SK-N-SH treated with all-trans-retinoic acid at 6 μM for 48 hours (cell line): ENCODE results near the gene BHMT2.

ENCODE experiments used
- ATAC-seq: fragments of 200-7000 bp; cut with Tn5 transposase; 3 replicates; pipeline ENCODE4 v1.9.1; 2020; ENCODE audit warnings: mild to moderate bottlenecking, moderate library complexity
- ARNTL ChIP-seq: fragments of 450-650 bp; formaldehyde crosslinking; IDR thresholded peaks from 2 replicates; pipeline ENCODE4 v1.5.0; 2020; ENCODE audit warnings: low read depth, mild to moderate bottlenecking, moderate library complexity, borderline replicate concordance
- BACH2 ChIP-seq: fragments of 250-450 bp; sonication (Bioruptor Pico); IDR thresholded peaks from 2 replicates; pipeline ENCODE4 v1.9.0; 2021; ENCODE audit warnings: mild to moderate bottlenecking, borderline replicate concordance
- CSDC2 ChIP-seq: fragments of 250-450 bp; sonication (Bioruptor Pico); IDR thresholded peaks from 2 replicates; pipeline ENCODE4 v1.5.0; 2020; ENCODE audit warnings: mild to moderate bottlenecking, moderate library complexity
- ESRRG ChIP-seq: fragments of 250-450 bp; sonication (Bioruptor Pico); IDR thresholded peaks from 2 replicates; pipeline ENCODE4 v1.6.1; 2021; ENCODE audit warnings: mild to moderate bottlenecking
- GLIS3 ChIP-seq: fragments of 250-450 bp; sonication (Bioruptor Pico); IDR thresholded peaks from 2 replicates; pipeline ENCODE4 v1.5.0; 2020; ENCODE audit warnings: mild to moderate bottlenecking, moderate library complexity
- ISL1 ChIP-seq: fragments of 250-450 bp; sonication (Bioruptor Pico); IDR thresholded peaks from 2 replicates; pipeline ENCODE4 v2.1.2; 2022; ENCODE audit warnings: mild to moderate bottlenecking, moderate library complexity
- OSR1 ChIP-seq: fragments of 250-450 bp; sonication (Bioruptor Pico); IDR thresholded peaks from 2 replicates; pipeline ENCODE4 v1.8.0; 2022; ENCODE audit warnings: moderate library complexity, mild to moderate bottlenecking, inconsistent platforms
- PPARA ChIP-seq: fragments of 250-450 bp; sonication (Bioruptor Pico); IDR thresholded peaks from 2 replicates; pipeline ENCODE4 v1.5.0; 2020; ENCODE audit warnings: mild to moderate bottlenecking, borderline replicate concordance
- RARB ChIP-seq: fragments of 250-450 bp; sonication (Bioruptor Pico); IDR thresholded peaks from 2 replicates; pipeline ENCODE4 v1.8.0; 2021; ENCODE audit warnings: mild to moderate bottlenecking, moderate library complexity
- SNAI2 ChIP-seq: fragments of 250-450 bp; sonication (Bioruptor Pico); IDR thresholded peaks from 2 replicates; pipeline ENCODE4 v1.5.0; 2020; ENCODE audit warnings: mild to moderate bottlenecking, moderate library complexity
- TCF4 ChIP-seq: fragments of 250-450 bp; sonication (Bioruptor Pico); IDR thresholded peaks from 2 replicates; pipeline ENCODE4 v1.8.0; 2021; ENCODE audit warnings: mild to moderate bottlenecking, moderate library complexity, borderline replicate concordance
- TOX ChIP-seq: fragments of 250-450 bp; sonication (Bioruptor Pico); IDR thresholded peaks from 2 replicates; pipeline ENCODE4 v1.8.0; 2021; ENCODE audit warnings: mild to moderate bottlenecking, moderate library complexity, borderline replicate concordance
- ZC3H10 ChIP-seq: fragments of 250-450 bp; sonication (Bioruptor Pico); IDR thresholded peaks from 2 replicates; pipeline ENCODE4 v1.5.1; 2021; ENCODE audit warnings: mild to moderate bottlenecking, moderate library complexity
- ZFP3 ChIP-seq: fragments of 250-450 bp; sonication (Bioruptor Pico); IDR thresholded peaks from 2 replicates; pipeline ENCODE4 v1.5.0; 2020; ENCODE audit warnings: mild to moderate bottlenecking, moderate library complexity
- ZFP30 ChIP-seq: fragments of 450-650 bp; formaldehyde crosslinking; IDR thresholded peaks from 2 replicates; pipeline ENCODE4 v1.5.0; 2022; ENCODE audit warnings: mild to moderate bottlenecking, moderate library complexity
- ZNF565 ChIP-seq: fragments of 450-650 bp; formaldehyde crosslinking; conservative IDR thresholded peaks from 2 replicates; pipeline ENCODE4 v1.5.0; 2020; ENCODE audit warnings: low read depth, mild to moderate bottlenecking, moderate library complexity
- ZNF70 ChIP-seq: fragments of 450-650 bp; formaldehyde crosslinking; IDR thresholded peaks from 2 replicates; pipeline ENCODE4 v1.5.0; 2020; ENCODE audit warnings: mild to moderate bottlenecking, moderate library complexity
- ZNF8 ChIP-seq: fragments of 450-650 bp; formaldehyde crosslinking; IDR thresholded peaks from 2 replicates; pipeline ENCODE4 v1.5.0; 2020; ENCODE audit warnings: mild to moderate bottlenecking, moderate library complexity
- TF ChIP-seq, protein P1 (sequence below): fragments of 250-450 bp; sonication (Bioruptor Pico); IDR thresholded peaks from 2 replicates; pipeline ENCODE4 v1.8.0; 2020; ENCODE audit warnings: mild to moderate bottlenecking, moderate library complexity, borderline replicate concordance
- TF ChIP-seq, protein P2 (sequence below): fragments of 250-450 bp; sonication (Bioruptor Pico); IDR thresholded peaks from 2 replicates; pipeline ENCODE4 v1.8.0; 2021; ENCODE audit warnings: low read depth, mild to moderate bottlenecking, moderate library complexity, borderline replicate concordance
- TF ChIP-seq, protein P3 (sequence below): fragments of 250-450 bp; sonication (Bioruptor Pico); IDR thresholded peaks from 2 replicates; pipeline ENCODE4 v1.5.0; 2020; ENCODE audit warnings: mild to moderate bottlenecking, moderate library complexity
- TF ChIP-seq, protein P4 (sequence below): fragments of 250-450 bp; sonication (Bioruptor Pico); IDR thresholded peaks from 2 replicates; pipeline ENCODE4 v1.5.1; 2021; ENCODE audit warnings: mild to moderate bottlenecking, moderate library complexity

Gene BHMT2

DNA sequence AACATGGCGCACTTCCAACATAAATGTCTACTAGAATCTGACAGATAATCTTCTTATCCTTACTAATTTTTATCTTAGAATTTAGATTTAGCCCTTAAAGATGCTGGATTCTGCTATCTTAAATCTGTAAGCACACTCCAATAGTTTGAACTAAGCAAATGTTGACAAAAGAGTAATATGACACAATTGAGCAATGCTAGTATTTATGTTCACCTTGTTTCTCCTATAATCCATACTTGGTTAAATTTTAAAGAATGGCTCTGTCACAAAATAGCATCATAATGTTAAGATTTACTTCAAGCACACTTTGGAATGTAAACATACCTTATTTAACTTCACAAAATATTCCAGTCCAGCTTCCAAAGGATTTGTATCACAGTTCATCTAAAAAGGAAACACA is 45.6 kb upstream of the BHMT2 start:
- no peak for TF ChIP-seq BACH2 (CRISPR knock-in tag)
- TF ChIP-seq ZNF8 (CRISPR knock-in tag): no peak
- TF ChIP-seq, protein P1, sequence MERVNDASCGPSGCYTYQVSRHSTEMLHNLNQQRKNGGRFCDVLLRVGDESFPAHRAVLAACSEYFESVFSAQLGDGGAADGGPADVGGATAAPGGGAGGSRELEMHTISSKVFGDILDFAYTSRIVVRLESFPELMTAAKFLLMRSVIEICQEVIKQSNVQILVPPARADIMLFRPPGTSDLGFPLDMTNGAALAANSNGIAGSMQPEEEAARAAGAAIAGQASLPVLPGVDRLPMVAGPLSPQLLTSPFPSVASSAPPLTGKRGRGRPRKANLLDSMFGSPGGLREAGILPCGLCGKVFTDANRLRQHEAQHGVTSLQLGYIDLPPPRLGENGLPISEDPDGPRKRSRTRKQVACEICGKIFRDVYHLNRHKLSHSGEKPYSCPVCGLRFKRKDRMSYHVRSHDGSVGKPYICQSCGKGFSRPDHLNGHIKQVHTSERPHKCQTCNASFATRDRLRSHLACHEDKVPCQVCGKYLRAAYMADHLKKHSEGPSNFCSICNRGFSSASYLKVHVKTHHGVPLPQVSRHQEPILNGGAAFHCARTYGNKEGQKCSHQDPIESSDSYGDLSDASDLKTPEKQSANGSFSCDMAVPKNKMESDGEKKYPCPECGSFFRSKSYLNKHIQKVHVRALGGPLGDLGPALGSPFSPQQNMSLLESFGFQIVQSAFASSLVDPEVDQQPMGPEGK (CRISPR knock-in tag): no peak
- TF ChIP-seq ZC3H10 (CRISPR knock-in tag): no peak
- no peak for TF ChIP-seq ZNF565 (CRISPR knock-in tag)
- no peak for TF ChIP-seq PPARA (CRISPR knock-in tag)
- TF ChIP-seq ARNTL: no peak
- no peak for TF ChIP-seq ZNF70 (CRISPR knock-in tag)
- no peak for TF ChIP-seq TOX (CRISPR knock-in tag)
- TF ChIP-seq, protein P2, sequence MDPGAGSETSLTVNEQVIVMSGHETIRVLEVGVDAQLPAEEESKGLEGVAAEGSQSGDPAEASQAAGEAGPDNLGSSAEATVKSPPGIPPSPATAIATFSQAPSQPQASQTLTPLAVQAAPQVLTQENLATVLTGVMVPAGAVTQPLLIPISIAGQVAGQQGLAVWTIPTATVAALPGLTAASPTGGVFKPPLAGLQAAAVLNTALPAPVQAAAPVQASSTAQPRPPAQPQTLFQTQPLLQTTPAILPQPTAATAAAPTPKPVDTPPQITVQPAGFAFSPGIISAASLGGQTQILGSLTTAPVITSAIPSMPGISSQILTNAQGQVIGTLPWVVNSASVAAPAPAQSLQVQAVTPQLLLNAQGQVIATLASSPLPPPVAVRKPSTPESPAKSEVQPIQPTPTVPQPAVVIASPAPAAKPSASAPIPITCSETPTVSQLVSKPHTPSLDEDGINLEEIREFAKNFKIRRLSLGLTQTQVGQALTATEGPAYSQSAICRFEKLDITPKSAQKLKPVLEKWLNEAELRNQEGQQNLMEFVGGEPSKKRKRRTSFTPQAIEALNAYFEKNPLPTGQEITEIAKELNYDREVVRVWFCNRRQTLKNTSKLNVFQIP (CRISPR knock-in tag): no peak
- TF ChIP-seq, all 23 proteins: peak for 0
- no peak for ATAC-seq

DNA sequence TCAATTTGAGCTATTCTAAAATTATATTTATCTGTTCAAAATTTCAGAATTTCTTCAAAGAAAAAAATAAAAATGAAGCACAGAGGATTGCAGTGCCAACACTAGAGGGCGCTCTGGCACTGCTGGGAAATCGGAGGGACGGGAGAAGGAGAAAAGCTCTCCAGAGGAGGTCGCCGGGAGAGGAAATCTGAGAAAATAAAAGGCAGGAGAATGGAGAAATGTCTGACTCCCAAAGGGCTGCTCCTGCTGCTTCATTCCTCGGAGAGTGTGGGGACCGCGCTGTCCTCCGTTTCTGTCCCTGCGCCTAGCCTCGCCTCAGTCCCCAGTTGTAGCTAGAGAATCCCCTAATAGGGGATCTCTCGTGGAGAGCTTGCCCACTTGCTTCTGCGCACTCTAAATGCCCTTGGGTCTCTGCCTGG is 44.5 kb upstream of the BHMT2 start:
- peak; percentile 82 for ATAC-seq
- TF ChIP-seq TOX (CRISPR knock-in tag) (no peak), BACH2 (CRISPR knock-in tag) (no peak), ZNF8 (CRISPR knock-in tag) (no peak), TCF4 (no peak), ZNF565 (CRISPR knock-in tag) (no peak), RARB (no peak), GLIS3 (CRISPR knock-in tag) (no peak), ISL1 (CRISPR knock-in tag) (no peak), ZNF70 (CRISPR knock-in tag) (no peak), OSR1 (no peak), ZC3H10 (CRISPR knock-in tag) (no peak), CSDC2 (no peak)
- TF ChIP-seq, protein P3, sequence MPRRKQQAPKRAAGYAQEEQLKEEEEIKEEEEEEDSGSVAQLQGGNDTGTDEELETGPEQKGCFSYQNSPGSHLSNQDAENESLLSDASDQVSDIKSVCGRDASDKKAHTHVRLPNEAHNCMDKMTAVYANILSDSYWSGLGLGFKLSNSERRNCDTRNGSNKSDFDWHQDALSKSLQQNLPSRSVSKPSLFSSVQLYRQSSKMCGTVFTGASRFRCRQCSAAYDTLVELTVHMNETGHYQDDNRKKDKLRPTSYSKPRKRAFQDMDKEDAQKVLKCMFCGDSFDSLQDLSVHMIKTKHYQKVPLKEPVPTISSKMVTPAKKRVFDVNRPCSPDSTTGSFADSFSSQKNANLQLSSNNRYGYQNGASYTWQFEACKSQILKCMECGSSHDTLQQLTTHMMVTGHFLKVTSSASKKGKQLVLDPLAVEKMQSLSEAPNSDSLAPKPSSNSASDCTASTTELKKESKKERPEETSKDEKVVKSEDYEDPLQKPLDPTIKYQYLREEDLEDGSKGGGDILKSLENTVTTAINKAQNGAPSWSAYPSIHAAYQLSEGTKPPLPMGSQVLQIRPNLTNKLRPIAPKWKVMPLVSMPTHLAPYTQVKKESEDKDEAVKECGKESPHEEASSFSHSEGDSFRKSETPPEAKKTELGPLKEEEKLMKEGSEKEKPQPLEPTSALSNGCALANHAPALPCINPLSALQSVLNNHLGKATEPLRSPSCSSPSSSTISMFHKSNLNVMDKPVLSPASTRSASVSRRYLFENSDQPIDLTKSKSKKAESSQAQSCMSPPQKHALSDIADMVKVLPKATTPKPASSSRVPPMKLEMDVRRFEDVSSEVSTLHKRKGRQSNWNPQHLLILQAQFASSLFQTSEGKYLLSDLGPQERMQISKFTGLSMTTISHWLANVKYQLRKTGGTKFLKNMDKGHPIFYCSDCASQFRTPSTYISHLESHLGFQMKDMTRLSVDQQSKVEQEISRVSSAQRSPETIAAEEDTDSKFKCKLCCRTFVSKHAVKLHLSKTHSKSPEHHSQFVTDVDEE (CRISPR knock-in tag): no peak
- TF ChIP-seq, protein P2 (CRISPR knock-in tag): no peak

DNA sequence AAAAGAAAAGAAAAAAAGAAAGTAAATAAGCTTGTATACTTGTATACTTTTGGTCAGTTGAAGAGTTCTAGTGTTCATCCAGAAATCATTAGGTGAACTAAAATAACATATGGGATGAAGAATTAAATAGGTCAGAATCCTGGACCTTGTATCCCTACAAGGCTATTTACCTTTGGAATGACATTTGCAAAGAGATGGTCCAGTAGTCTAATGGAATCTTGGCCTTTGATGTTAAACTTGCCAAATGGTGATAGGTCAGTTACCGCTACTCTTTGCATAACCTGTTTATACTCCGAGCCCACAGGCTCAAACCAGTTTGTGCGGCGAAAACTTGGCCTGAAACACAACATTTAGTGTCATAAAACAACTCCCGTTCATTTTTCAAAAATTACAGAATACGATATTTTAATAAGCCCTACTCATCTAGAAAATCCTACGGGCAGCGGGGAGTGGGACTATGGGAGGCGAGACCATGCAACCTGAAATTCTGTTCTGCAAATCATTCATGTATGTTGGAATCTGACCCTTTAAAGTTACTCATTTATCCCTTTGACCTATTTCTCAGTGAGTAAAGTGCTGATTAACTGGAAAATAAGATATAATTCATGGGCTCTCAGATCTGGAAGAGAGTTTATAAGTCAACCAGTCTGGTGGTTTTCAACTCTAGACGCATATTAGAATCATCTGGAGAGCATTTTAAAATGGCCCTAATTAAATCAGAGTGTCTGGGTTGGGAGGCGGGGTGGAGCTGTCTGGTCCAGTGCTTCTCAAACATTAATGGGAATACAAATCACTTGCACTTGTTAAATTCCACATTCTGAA is 38.7 kb upstream of the BHMT2 start:
- peak; percentile 83 for ATAC-seq
- TF ChIP-seq TCF4 (peak; percentile 72), ZFP30 (CRISPR knock-in tag) (no peak), SNAI2 (CRISPR knock-in tag) (peak; percentile 38; the same call in 1 of the 2 replicates), GLIS3 (CRISPR knock-in tag) (no peak), ESRRG (CRISPR knock-in tag) (no peak), ZNF565 (CRISPR knock-in tag) (no peak), ZFP3 (CRISPR knock-in tag) (no peak), PPARA (CRISPR knock-in tag) (no peak), TOX (CRISPR knock-in tag) (no peak)
- TF ChIP-seq, protein P1 (CRISPR knock-in tag): no peak
- TF ChIP-seq, protein P4, sequence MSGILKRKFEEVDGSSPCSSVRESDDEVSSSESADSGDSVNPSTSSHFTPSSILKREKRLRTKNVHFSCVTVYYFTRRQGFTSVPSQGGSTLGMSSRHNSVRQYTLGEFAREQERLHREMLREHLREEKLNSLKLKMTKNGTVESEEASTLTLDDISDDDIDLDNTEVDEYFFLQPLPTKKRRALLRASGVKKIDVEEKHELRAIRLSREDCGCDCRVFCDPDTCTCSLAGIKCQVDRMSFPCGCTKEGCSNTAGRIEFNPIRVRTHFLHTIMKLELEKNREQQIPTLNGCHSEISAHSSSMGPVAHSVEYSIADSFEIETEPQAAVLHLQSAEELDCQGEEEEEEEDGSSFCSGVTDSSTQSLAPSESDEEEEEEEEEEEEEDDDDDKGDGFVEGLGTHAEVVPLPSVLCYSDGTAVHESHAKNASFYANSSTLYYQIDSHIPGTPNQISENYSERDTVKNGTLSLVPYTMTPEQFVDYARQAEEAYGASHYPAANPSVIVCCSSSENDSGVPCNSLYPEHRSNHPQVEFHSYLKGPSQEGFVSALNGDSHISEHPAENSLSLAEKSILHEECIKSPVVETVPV (CRISPR knock-in tag): no peak
- TF ChIP-seq, protein P3 (CRISPR knock-in tag): no peak; the same call in 1 of the 2 replicates
